H1 (cell line): ENCODE results near the gene MRPL1. TPM values are rescaled to one million over a fixed set of nuclear protein-coding genes. Genes with fewer than 3 reads are reported as not detected.

Experiments used
- CTCF ChIA-PET: fragments of 300-600 bp; sonication (Branson Sonifier 250); formaldehyde crosslinking; loops from one replicate; lab custom pipeline; 2021; ENCODE audit not compliant: partially characterized antibody; lab: Charles Lee
- POLR2A ChIA-PET: fragments of 300-600 bp; sonication (Branson Sonifier 250); formaldehyde crosslinking; loops from one replicate; lab custom pipeline; 2021; ENCODE audit warnings: inconsistent platforms; ENCODE audit not compliant: partially characterized antibody; lab: Charles Lee
- DNase-seq, 2 experiments: peaks; one replicate each; pipeline versions ENCODE4 v3.0.0 to v3.0.0-alpha.2; 2010 to 2022; ENCODE audit warnings: low spot score in 2 of 2, low read depth in 1 of 2, mixed read lengths in 1 of 2
- FAIRE-seq: peaks from 2 replicates; lab custom pipeline; 2011; peaks lifted over from hg19 to GRCh38; lab: Jason Lieb, UNC
- H2AFZ ChIP-seq: 2 replicates; pipeline ENCODE4 v1.8.1; 2012; ENCODE audit warnings: low read length, inconsistent platforms
- H2AK5ac ChIP-seq: 2 replicates; pipeline ENCODE4 v1.6.1; 2013; ENCODE audit warnings: low read depth, low read length
- H2BK120ac ChIP-seq: replicated peaks from 2 replicates; pipeline ENCODE3; 2013; ENCODE audit warnings: low read depth, low read length, inconsistent platforms
- H2BK12ac ChIP-seq: 2 replicates; pipeline ENCODE4 v1.6.1; 2013; ENCODE audit warnings: low read depth, low read length
- H2BK15ac ChIP-seq: 2 replicates; pipeline ENCODE4 v1.6.1; 2013; ENCODE audit warnings: low read length
- H2BK20ac ChIP-seq: 2 replicates; pipeline ENCODE4 v1.6.1; 2013; ENCODE audit warnings: low read length
- H2BK5ac ChIP-seq: 2 replicates; pipeline ENCODE4 v1.6.1; 2013; ENCODE audit warnings: low read depth, low read length
- H3K14ac ChIP-seq: 2 replicates; pipeline ENCODE4 v1.6.1; 2013; ENCODE audit warnings: inconsistent platforms; ENCODE audit not compliant: insufficient read length
- H3K18ac ChIP-seq: 2 replicates; pipeline ENCODE4 v1.6.1; 2013; ENCODE audit warnings: low read length; ENCODE audit errors: extremely low read depth
- H3K23ac ChIP-seq: 2 replicates; pipeline ENCODE4 v1.6.1; 2013; ENCODE audit warnings: inconsistent platforms; ENCODE audit not compliant: insufficient read length
- H3K23me2 ChIP-seq: 2 replicates; pipeline ENCODE4 v1.6.1; 2013; ENCODE audit warnings: low read depth, low read length
- H3K27ac ChIP-seq: 2 replicates; pipeline ENCODE4 v1.6.1; 2011; ENCODE audit warnings: low read depth, low read length, inconsistent platforms
- H3K27me3 ChIP-seq, 4 experiments: replicated peaks in 1 of 4; 1 replicate in 1 of 4; 2 replicates in 3 of 4; pipeline versions ENCODE4 v1.6.1 to v1.8.1; 2011 to 2013; ENCODE audit warnings: low read length in 3 of 4, mild to moderate bottlenecking in 3 of 4, inconsistent platforms in 2 of 4, mixed read lengths in 2 of 4, moderate library complexity in 1 of 4; ENCODE audit not compliant: control insufficient read depth in 3 of 4, insufficient read depth in 3 of 4; ENCODE audit errors: extremely low read depth in 1 of 4
- H3K36me3 ChIP-seq, 4 experiments: 2 replicates each; pipeline versions ENCODE4 v1.6.1 to v1.8.1; 2011 to 2013; ENCODE audit warnings: mild to moderate bottlenecking in 4 of 4, low read length in 3 of 4, moderate library complexity in 2 of 4, control low read depth in 1 of 4, inconsistent platforms in 1 of 4; ENCODE audit not compliant: insufficient read depth in 4 of 4, control insufficient read depth in 2 of 4
- H3K4ac ChIP-seq: replicated peaks from 2 replicates; pipeline ENCODE3; 2013; ENCODE audit warnings: low read length, low read depth, mixed read lengths, inconsistent platforms; ENCODE audit not compliant: insufficient read length
- H3K4me1 ChIP-seq, 4 experiments: replicated peaks in 1 of 4; 1 replicate in 1 of 4; 2 replicates in 3 of 4; pipeline versions ENCODE4 v1.6.1 to v1.8.1; 2011 to 2013; ENCODE audit warnings: low read length in 3 of 4, inconsistent platforms in 2 of 4, mixed read lengths in 1 of 4; ENCODE audit not compliant: insufficient read depth in 4 of 4, control insufficient read depth in 3 of 4
- H3K4me2 ChIP-seq, 2 experiments: 2 replicates each; pipeline versions ENCODE4 v1.6.1 to v1.8.1; 2011 to 2013; ENCODE audit warnings: low read depth in 2 of 2, low read length in 2 of 2, control low read depth in 1 of 2, inconsistent platforms in 1 of 2, mild to moderate bottlenecking in 1 of 2; ENCODE audit not compliant: insufficient read depth in 1 of 2
- H3K4me3 ChIP-seq, 4 experiments: fragments of 200-600, 300-600 bp in 1 of 4; sonication (generic), shearing (Covaris generic), sonication (Bioruptor Twin) in 1 of 4; 2 replicates each; pipeline versions ENCODE4 v1.5.1 to v1.8.1; 2011 to 2016; ENCODE audit warnings: low read length in 4 of 4, low read depth in 3 of 4, control low read depth in 2 of 4, inconsistent platforms in 2 of 4, mild to moderate bottlenecking in 2 of 4, mixed read lengths in 1 of 4, moderate library complexity in 1 of 4; ENCODE audit not compliant: insufficient read depth in 2 of 4; ENCODE audit errors: extremely low read depth in 1 of 4
- H3K56ac ChIP-seq: replicated peaks from 2 replicates; pipeline ENCODE3; 2013; ENCODE audit warnings: low read depth, mild to moderate bottlenecking, mixed read lengths, low read length, inconsistent platforms; ENCODE audit not compliant: insufficient read length
- H3K79me1 ChIP-seq: 2 replicates; pipeline ENCODE4 v1.6.1; 2013; ENCODE audit warnings: low read depth, low read length, control low read depth
- H3K79me2 ChIP-seq, 2 experiments: 2 replicates each; pipeline versions ENCODE4 v1.6.1 to v1.8.1; 2012 to 2013; ENCODE audit warnings: low read length in 2 of 2, mild to moderate bottlenecking in 2 of 2, inconsistent platforms in 1 of 2; ENCODE audit not compliant: insufficient read depth in 2 of 2, control insufficient read depth in 1 of 2
- H3K9ac ChIP-seq, 4 experiments: replicated peaks in 1 of 4; 1 replicate in 1 of 4; 2 replicates in 3 of 4; pipeline versions ENCODE4 v1.6.1 to v1.8.1; 2011 to 2013; ENCODE audit warnings: low read depth in 3 of 4, low read length in 3 of 4, control low read depth in 2 of 4, mild to moderate bottlenecking in 2 of 4, moderate library complexity in 2 of 4, inconsistent platforms in 1 of 4; ENCODE audit errors: extremely low read depth in 1 of 4
- H3K9me3 ChIP-seq, 2 experiments: 2 replicates each; pipeline versions ENCODE4 v1.6.1 to v1.8.1; 2012 to 2013; ENCODE audit warnings: mild to moderate bottlenecking in 2 of 2, moderate library complexity in 2 of 2, control low read depth in 1 of 2, inconsistent platforms in 1 of 2, low read depth in 1 of 2, low read length in 1 of 2, mixed read lengths in 1 of 2; ENCODE audit not compliant: insufficient read depth in 2 of 2
- H4K20me1 ChIP-seq, 2 experiments: replicated peaks in 1 of 2; 2 replicates each; pipeline versions ENCODE3 to v1.8.1; 2011 to 2013; ENCODE audit warnings: inconsistent platforms in 2 of 2, low read length in 2 of 2, mild to moderate bottlenecking in 1 of 2; ENCODE audit not compliant: insufficient read depth in 2 of 2, control insufficient read depth in 1 of 2
- H4K5ac ChIP-seq: 2 replicates; pipeline ENCODE4 v1.6.1; 2013; ENCODE audit warnings: low read length, low read depth, mixed read lengths, inconsistent platforms; ENCODE audit not compliant: insufficient read length
- H4K8ac ChIP-seq: 2 replicates; pipeline ENCODE4 v1.8.0; 2013; ENCODE audit warnings: mild to moderate bottlenecking, moderate library complexity, low read length, inconsistent platforms; ENCODE audit not compliant: insufficient read depth; ENCODE audit errors: extremely low read depth
- H4K91ac ChIP-seq: replicated peaks from 2 replicates; pipeline ENCODE3; 2013; ENCODE audit warnings: low read length, mixed read lengths, inconsistent platforms; ENCODE audit not compliant: insufficient read length
- TAF7 ChIP-seq: optimal IDR thresholded peaks from 2 replicates; pipeline ENCODE3; 2011; ENCODE audit warnings: low read depth, mild to moderate bottlenecking, inconsistent platforms, low read length, moderate library complexity, borderline replicate concordance
- TEAD4 ChIP-seq: IDR thresholded peaks from 2 replicates; pipeline ENCODE4 v1.6.1; 2012; ENCODE audit warnings: low read depth, low read length, inconsistent platforms, mixed read lengths
- WGBS, 2 experiments: shearing (Covaris generic) in 1 of 2; methylation state at CpG; one replicate each; pipeline versions ENCODE4 v1.1.6 to v1.1.7; 2013 to 2015; ENCODE audit warnings: low lambda C conversion rate in 2 of 2, mixed read lengths in 2 of 2, inconsistent platforms in 1 of 2, low coverage in 1 of 2, missing lambda C conversion rate in 1 of 2; ENCODE audit not compliant: insufficient replicate concordance in 2 of 2, insufficient coverage in 1 of 2, insufficient read length in 1 of 2; ENCODE audit errors: extremely low coverage in 1 of 2, missing lambda C conversion rate in 1 of 2; 5-methylcytosine and 5-hydroxymethylcytosine counted together
- polyA plus RNA-seq, 7 experiments: library from polyadenylated mRNA; depleted of rRNA in 3 of 7; stranded (reverse) in 5 of 7; unstranded in 2 of 7; fragments of >200 nt in 5 of 7; fragments of 200-250 nt in 2 of 7; gene quantifications; 1 replicate in 5 of 7; 2 replicates in 1 of 7; 4 replicates in 1 of 7; pipeline versions ENCODE4 v1.2.1 to v1.2.3, GENCODE V29; 2011 to 2013; ENCODE audit warnings: missing spikeins in 2 of 7, mixed read lengths in 2 of 7
- total RNA-seq: library from RNA; stranded (reverse); fragmentation: NEBNext Ultra II Directional; extraction: Animal tissue kit (Norgen Biotek cat#: 25700); gene quantifications from 2 replicates; pipeline ENCODE4 v1.2.1, GENCODE V29; 2021
- TF ChIP-seq, protein P1 (sequence below), 3 experiments: IDR thresholded peaks; 1 replicate in 2 of 3; 2 replicates in 1 of 3; pipeline versions ENCODE4 v1.5.1 to v1.6.1; 2011; ENCODE audit warnings: low read length in 3 of 3, mild to moderate bottlenecking in 3 of 3, inconsistent platforms in 2 of 3, low read depth in 1 of 3, moderate library complexity in 1 of 3; ENCODE audit not compliant: insufficient read depth in 1 of 3; ENCODE audit errors: control extremely low read depth in 1 of 3

MRPL1 gene
- total and polyA plus RNA-seq, 2 of the 8 experiments (the other 6 are each of a cell fraction or from before 2014, with no cell fraction given), result 9.6 to 37.0 TPM

GRCh38 chr4:77877771-77878565, 15.3 kb downstream of the MRPL1 start:
- Histone ChIP-seq H3K9me3 (no peaks in the 10 kb centered on the region), H3K23ac (no peak overlapping the region), H3K79me2 (peaks cover 0 to 22% of the 10 kb centered on the region in 2 experiments; a peak in 2 of 4 replicates), H2BK12ac (no peak overlapping the region; the same call in 1 of the 2 replicates), H3K36me3 (peaks cover 0 to 16% (median 0%) of the 10 kb centered on the region in 4 experiments; a peak in 3 of 8 replicates), H3K79me1 (no peaks in the 10 kb centered on the region), H4K20me1 (peaks cover 2% of the 10 kb centered on the region in 2 experiments), H2BK5ac (peak overlapping the region; percentile 61), H3K27ac (peak overlapping the region; percentile 55; the same call in 1 of the 2 replicates), H3K4ac (no peak overlapping the region), H2AFZ (no peak overlapping the region), H4K91ac (no peak overlapping the region), H4K8ac (no peak overlapping the region), H4K5ac (no peak overlapping the region), H3K18ac (no peak overlapping the region), H2BK15ac (no peak overlapping the region), H2AK5ac (no peak overlapping the region), H3K56ac (no peak overlapping the region), H3K4me2 (peak overlapping the region in 1 of 2 experiments; percentile 22; a peak in 1 of 4 replicates), H3K4me3 (no peak overlapping the region), H2BK120ac (no peak overlapping the region), H2BK20ac (no peak overlapping the region), H3K23me2 (no peaks in the 10 kb centered on the region), H3K14ac (no peak overlapping the region), H3K4me1 (peaks cover 0 to 5% (median 4%) of the 10 kb centered on the region in 4 experiments; a peak in 3 of 7 replicates), H3K9ac (no peak overlapping the region), H3K27me3 (no peaks in the 10 kb centered on the region)
- 87% methylated on average over 15 of the region's 15 CpGs; no CpG with 5 or more reads in 1 of the 2 experiments for WGBS, 2 experiments
- no peak for DNase-seq
- TF ChIP-seq TAF7, result no peak
- peak; percentile 49; the same call in 1 of the 2 replicates for TF ChIP-seq TEAD4
- TF ChIP-seq, protein P1, sequence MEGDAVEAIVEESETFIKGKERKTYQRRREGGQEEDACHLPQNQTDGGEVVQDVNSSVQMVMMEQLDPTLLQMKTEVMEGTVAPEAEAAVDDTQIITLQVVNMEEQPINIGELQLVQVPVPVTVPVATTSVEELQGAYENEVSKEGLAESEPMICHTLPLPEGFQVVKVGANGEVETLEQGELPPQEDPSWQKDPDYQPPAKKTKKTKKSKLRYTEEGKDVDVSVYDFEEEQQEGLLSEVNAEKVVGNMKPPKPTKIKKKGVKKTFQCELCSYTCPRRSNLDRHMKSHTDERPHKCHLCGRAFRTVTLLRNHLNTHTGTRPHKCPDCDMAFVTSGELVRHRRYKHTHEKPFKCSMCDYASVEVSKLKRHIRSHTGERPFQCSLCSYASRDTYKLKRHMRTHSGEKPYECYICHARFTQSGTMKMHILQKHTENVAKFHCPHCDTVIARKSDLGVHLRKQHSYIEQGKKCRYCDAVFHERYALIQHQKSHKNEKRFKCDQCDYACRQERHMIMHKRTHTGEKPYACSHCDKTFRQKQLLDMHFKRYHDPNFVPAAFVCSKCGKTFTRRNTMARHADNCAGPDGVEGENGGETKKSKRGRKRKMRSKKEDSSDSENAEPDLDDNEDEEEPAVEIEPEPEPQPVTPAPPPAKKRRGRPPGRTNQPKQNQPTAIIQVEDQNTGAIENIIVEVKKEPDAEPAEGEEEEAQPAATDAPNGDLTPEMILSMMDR (IDR thresholded peaks at IDR 0.05; ENCODE audit: control extremely low read depth in 1 of 3, insufficient read depth in 1 of 3, low read depth in 1 of 3, low read length in 3 of 3), result 0 out of 4 replicates have a peak, but pooled peaks of 1 of the 3 experiments have one; percentile 0
- ChIA-PET POLR2A (interaction anchor here (0.7 to 2.6 kb wide), 3 partner anchors 11 to 26 kb away, joined by 3 to 9 read pairs (median 4); partner anchors contain the start of gene MRPL1), CTCF (interaction anchor here (0.6 to 1.7 kb wide), 4 partner anchors 19 to 345 kb away, joined by 3 read pairs; no protein-coding TSS in a partner anchor)
- no peak for FAIRE-seq
